Measurements from ENCODE around the gene PNMA8C. TPM values are rescaled to one million over a fixed set of nuclear protein-coding genes. Genes with fewer than 3 reads are reported as not detected.

Gene PNMA8C
- total and polyA plus RNA-seq, 2 experiments from 2014 or later: 0.44 to 2.3 TPM

GRCh38 chr19:46460055-46460454 is 31.3 kb upstream of the PNMA8C start:
- Histone ChIP-seq H3K4me3 (no peak overlapping the region), H3K79me2 (replicated peaks; ENCODE audit: insufficient read depth) (no peaks in the 10 kb centered on the region), H3K4me1 (ENCODE audit: insufficient read depth) (no peaks in the 10 kb centered on the region), H2AFZ (no peak overlapping the region), H3K4me2 (no peak overlapping the region), H3K27me3 (ENCODE audit: insufficient read depth) (no peaks in the 10 kb centered on the region), H3F3A (replicated peaks; ENCODE audit: low read depth) (no peaks in the 10 kb centered on the region), H3K27ac (ENCODE audit: low read depth) (no peak overlapping the region), H4K20me1 (replicated peaks; ENCODE audit: insufficient read depth) (no peaks in the 10 kb centered on the region), H3K9me2 (ENCODE audit: insufficient read depth) (no peaks in the 10 kb centered on the region), H3K36me3 (ENCODE audit: insufficient read depth) (no peaks in the 10 kb centered on the region)
- TF ChIP-seq POLR2AphosphoS5 (IDR thresholded peaks at IDR 0.05; ENCODE audit: low read depth): no peak
- TF ChIP-seq CTCF (conservative IDR thresholded peaks at IDR 0.05; ENCODE audit: low read depth in 2 of 2): no peak
- Mint-ChIP-seq H3K27ac (no peak overlapping the region), H3K4me1 (no peaks in the 10 kb centered on the region), H3K4me3 (no peak overlapping the region), H3K27me3 (ENCODE audit: insufficient read depth, low read depth, poor library complexity) (peaks cover 6% of the 10 kb centered on the region), H3K36me3 (ENCODE audit: low read depth) (no peaks in the 10 kb centered on the region), H3K9me3 (no peaks in the 10 kb centered on the region)
- DNase-seq (ENCODE audit: low spot score) (no peak), ATAC-seq (no peak)

GRCh38 chr19:46456930-46457329 is 28.2 kb upstream of the PNMA8C start:
- no peak for DNase-seq (ENCODE audit: low spot score)
- H3K4me1 ChIP-seq (ENCODE audit: insufficient read depth): no peaks in the 10 kb centered on the region
- TF ChIP-seq ETS1 (IDR thresholded peaks at IDR 0.05): no peak
- no peak for TF ChIP-seq ZNF462 (CRISPR knock-in tag; IDR thresholded peaks at IDR 0.05)
- no peak for TF ChIP-seq POLR2AphosphoS5 (IDR thresholded peaks at IDR 0.05; ENCODE audit: low read depth)
- no peak for TF ChIP-seq EZH2phosphoT487 (IDR thresholded peaks at IDR 0.05; ENCODE audit: unreplicated experiment)
- no peak overlapping the region for H3K4me2 ChIP-seq
- H3K9me3 Mint-ChIP-seq: no peaks in the 10 kb centered on the region
- no peak for ATAC-seq
- H3K27ac ChIP-seq (ENCODE audit: low read depth): no peak overlapping the region
- no peaks in the 10 kb centered on the region for H3K4me1 Mint-ChIP-seq
- no peak overlapping the region for H2AFZ ChIP-seq
- H3K9me2 ChIP-seq (ENCODE audit: insufficient read depth): no peaks in the 10 kb centered on the region
- H3K36me3 Mint-ChIP-seq (ENCODE audit: low read depth): no peaks in the 10 kb centered on the region
- no peaks in the 10 kb centered on the region for H3K27me3 ChIP-seq (ENCODE audit: insufficient read depth)
- no peaks in the 10 kb centered on the region for H3K36me3 ChIP-seq (ENCODE audit: insufficient read depth)
- H3K27ac Mint-ChIP-seq: no peak overlapping the region
- H3K4me3 Mint-ChIP-seq: no peak overlapping the region
- no peaks in the 10 kb centered on the region for H4K20me1 ChIP-seq (replicated peaks; ENCODE audit: insufficient read depth)
- H3K4me3 ChIP-seq: no peak overlapping the region
- no peaks in the 10 kb centered on the region for H3K27me3 Mint-ChIP-seq (ENCODE audit: insufficient read depth, low read depth, poor library complexity)
- H3F3A ChIP-seq (replicated peaks; ENCODE audit: low read depth): no peaks in the 10 kb centered on the region
- H3K79me2 ChIP-seq (replicated peaks; ENCODE audit: insufficient read depth): no peaks in the 10 kb centered on the region
